Chondrocyte (in vitro differentiated cells): ENCODE measurements around the gene GALNT10. TPM values are rescaled to one million over a fixed set of nuclear protein-coding genes. Genes with fewer than 3 reads are reported as not detected.

Source experiments
- DNase-seq: peaks from one replicate; pipeline ENCODE4 v3.0.0; 2021; ENCODE audit warnings: mixed read lengths, low spot score
- H3K27ac Mint-ChIP-seq: one replicate; pipeline ENCODE4 v1.8.0; 2021; ENCODE audit warnings: mild to moderate bottlenecking, moderate library complexity, mixed read lengths; ENCODE audit not compliant: unreplicated experiment
- H3K27me3 Mint-ChIP-seq: 2 replicates; pipeline ENCODE4 v1.8.0; 2021; ENCODE audit warnings: low read depth, mixed read lengths
- H3K36me3 Mint-ChIP-seq: 2 replicates; pipeline ENCODE4 v1.8.0; 2021; ENCODE audit warnings: low read depth, mixed read lengths
- H3K4me1 Mint-ChIP-seq: 2 replicates; pipeline ENCODE4 v1.8.0; 2021; ENCODE audit warnings: low read depth, mild to moderate bottlenecking, mixed read lengths
- H3K4me3 Mint-ChIP-seq: one replicate; pipeline ENCODE4 v1.8.0; 2021; ENCODE audit warnings: mild to moderate bottlenecking, moderate library complexity, mixed read lengths; ENCODE audit not compliant: unreplicated experiment
- H3K9me3 Mint-ChIP-seq: 2 replicates; pipeline ENCODE4 v1.8.0; 2021; ENCODE audit warnings: low read depth, mixed read lengths
- CTCF ChIP-seq: fragments of 200-600 bp; sonication (generic); IDR thresholded peaks from 2 replicates; pipeline ENCODE4 v1.5.0; 2021; ENCODE audit warnings: antibody characterized with exemption, mild to moderate bottlenecking, moderate library complexity
- total RNA-seq: library from RNA; stranded (reverse); gene quantifications from 3 replicates; pipeline ENCODE4 v1.2.1, GENCODE V29; 2021

The GALNT10 gene
- total RNA-seq, 1 donor from 2014 or later = 155 TPM

DNA sequence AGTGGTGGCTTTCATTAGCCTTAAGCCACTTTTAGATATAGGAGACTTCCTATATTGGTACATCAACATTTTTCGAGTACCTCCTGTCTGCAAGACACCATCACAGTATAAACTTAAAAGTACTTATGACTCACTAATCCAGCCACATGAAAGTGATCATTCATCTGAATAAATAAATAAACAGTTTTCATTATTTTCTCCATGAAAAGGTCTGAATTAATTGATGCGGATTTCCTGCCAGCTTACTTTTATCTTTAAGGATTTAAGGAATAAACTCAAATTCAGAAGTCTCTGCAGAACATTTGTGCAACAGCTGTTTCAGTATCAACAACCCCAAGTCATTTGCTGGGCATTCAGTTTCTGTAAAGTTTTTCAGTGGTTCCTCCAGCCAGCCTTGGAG lies 259.3 kb downstream of the GALNT10 start:
- peaks cover 32% of the 10 kb centered on the region for H3K4me1 Mint-ChIP-seq
- H3K4me3 Mint-ChIP-seq = no peak overlapping the region
- no peaks in the 10 kb centered on the region for H3K27me3 Mint-ChIP-seq
- H3K36me3 Mint-ChIP-seq = peaks cover 17% of the 10 kb centered on the region
- H3K9me3 Mint-ChIP-seq = no peaks in the 10 kb centered on the region
- no peak overlapping the region for H3K27ac Mint-ChIP-seq
- no peak for DNase-seq
- no peak for TF ChIP-seq CTCF

DNA sequence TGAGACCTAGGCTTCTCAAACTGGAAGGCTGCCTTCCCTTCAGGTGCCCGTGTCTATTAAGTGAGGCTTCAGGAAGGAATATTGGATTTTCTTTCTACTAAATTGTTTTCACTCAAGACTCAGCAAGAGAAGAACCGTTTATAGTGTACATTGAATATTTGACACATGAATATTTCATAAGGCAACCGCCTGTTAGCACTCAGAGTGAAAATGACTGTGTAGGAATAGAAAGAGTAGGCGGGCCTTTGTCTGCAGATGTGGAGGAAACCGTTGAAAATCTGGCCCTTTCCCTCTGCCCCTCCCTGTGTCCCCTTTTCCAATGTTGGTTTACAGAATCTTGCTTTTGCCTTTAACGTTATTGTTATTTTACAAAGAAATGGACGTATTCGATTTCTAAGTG lies 261.4 kb downstream of the GALNT10 start:
- no peak overlapping the region for H3K27ac Mint-ChIP-seq
- no peaks in the 10 kb centered on the region for H3K27me3 Mint-ChIP-seq
- H3K4me1 Mint-ChIP-seq = peaks cover 24% of the 10 kb centered on the region
- H3K9me3 Mint-ChIP-seq = no peaks in the 10 kb centered on the region
- no peak overlapping the region for H3K4me3 Mint-ChIP-seq
- DNase-seq = no peak
- no peak for TF ChIP-seq CTCF
- peaks cover 29% of the 10 kb centered on the region for H3K36me3 Mint-ChIP-seq

DNA sequence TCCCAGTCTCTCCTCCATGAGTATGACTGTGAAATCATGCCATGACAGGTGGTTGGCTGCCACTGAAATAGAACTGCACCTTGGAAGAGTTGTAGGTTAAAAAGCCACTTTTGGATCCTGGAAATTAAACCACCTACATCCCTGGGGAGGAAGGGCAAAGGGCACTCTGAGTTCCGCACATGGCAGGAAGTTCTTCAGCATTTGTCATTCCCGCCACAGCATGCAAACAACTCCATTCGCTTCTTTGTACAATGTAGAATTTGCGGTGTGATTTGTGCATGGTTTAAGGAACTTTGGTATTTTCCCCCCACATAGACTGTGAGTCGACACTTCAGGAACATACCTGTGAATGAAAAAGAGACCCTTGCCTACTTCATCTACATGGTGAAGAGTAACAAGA lies 265.1 kb downstream of the GALNT10 start:
- H3K4me3 Mint-ChIP-seq = no peak overlapping the region
- H3K27ac Mint-ChIP-seq = no peak overlapping the region
- no peak for DNase-seq
- no peaks in the 10 kb centered on the region for H3K9me3 Mint-ChIP-seq
- peaks cover 38% of the 10 kb centered on the region for H3K36me3 Mint-ChIP-seq
- no peak for TF ChIP-seq CTCF
- H3K4me1 Mint-ChIP-seq = peaks cover 2% of the 10 kb centered on the region
- H3K27me3 Mint-ChIP-seq = no peaks in the 10 kb centered on the region

GRCh38 chr5:154456540-154456939 lies 266.0 kb downstream of the GALNT10 start:
- no peak overlapping the region for H3K27ac Mint-ChIP-seq
- H3K27me3 Mint-ChIP-seq = no peaks in the 10 kb centered on the region
- H3K9me3 Mint-ChIP-seq = no peaks in the 10 kb centered on the region
- peaks cover 36% of the 10 kb centered on the region for H3K36me3 Mint-ChIP-seq
- TF ChIP-seq CTCF = no peak
- DNase-seq = no peak
- peaks cover 3% of the 10 kb centered on the region for H3K4me1 Mint-ChIP-seq
- H3K4me3 Mint-ChIP-seq = no peak overlapping the region

- peaks cover 6% of the 10 kb centered on the region for H3K4me1 Mint-ChIP-seq
- H3K36me3 Mint-ChIP-seq = peaks cover 26% of the 10 kb centered on the region
- DNase-seq = no peak
- H3K4me3 Mint-ChIP-seq = no peak overlapping the region
- TF ChIP-seq CTCF = no peak
- H3K27ac Mint-ChIP-seq = no peak overlapping the region
- no peaks in the 10 kb centered on the region for H3K27me3 Mint-ChIP-seq
- H3K9me3 Mint-ChIP-seq = no peaks in the 10 kb centered on the region
These were observed 268.5 kb downstream of the GALNT10 start for GRCh38 chr5:154459015-154459414.
